GM23338 (cell line): ENCODE results near the gene TLNRD1. TPM values are rescaled to one million over a fixed set of nuclear protein-coding genes. Genes with fewer than 3 reads are reported as not detected.

Experiments used
- ATAC-seq: fragments of 200-7000 bp; cut with Tn5 transposase; 3 replicates; pipeline ENCODE4 v1.9.1; 2020
- DNase-seq: peaks from one replicate; pipeline ENCODE4 v3.0.0-alpha.2; 2015; ENCODE audit warnings: low spot score
- H2AFZ ChIP-seq: fragments of 200-600 bp; sonication (generic); 2 replicates; pipeline ENCODE4 v1.8.0; 2016; ENCODE audit warnings: antibody characterized with exemption, mild to moderate bottlenecking, moderate library complexity
- H3F3A ChIP-seq: fragments of 200-600 bp; sonication (generic); replicated peaks from 2 replicates; pipeline ENCODE4 v1.8.0; 2017; ENCODE audit warnings: antibody characterized with exemption, mixed run types, low read depth
- H3K27ac ChIP-seq: fragments of 200-600 bp; sonication (generic); 2 replicates; pipeline ENCODE4 v1.6.1; 2016; ENCODE audit warnings: low read depth
- H3K27me3 ChIP-seq: fragments of 200-600 bp; sonication (generic); 2 replicates; pipeline ENCODE4 v1.8.0; 2016; ENCODE audit warnings: mild to moderate bottlenecking, mixed run types, moderate library complexity; ENCODE audit not compliant: insufficient read depth
- H3K36me3 ChIP-seq: fragments of 200-600 bp; sonication (generic); 2 replicates; pipeline ENCODE4 v1.8.0; 2016; ENCODE audit warnings: mild to moderate bottlenecking; ENCODE audit not compliant: insufficient read depth
- H3K4me1 ChIP-seq: fragments of 200-600 bp; sonication (generic); 2 replicates; pipeline ENCODE4 v1.8.0; 2016; ENCODE audit warnings: mild to moderate bottlenecking, moderate library complexity; ENCODE audit not compliant: insufficient read depth
- H3K4me2 ChIP-seq: fragments of 200-600 bp; sonication (generic); 2 replicates; pipeline ENCODE4 v1.7.1; 2017; ENCODE audit warnings: mixed run types
- H3K4me3 ChIP-seq: fragments of 200-600 bp; sonication (generic); 2 replicates; pipeline ENCODE4 v1.6.1; 2016; ENCODE audit warnings: mixed run types
- H3K79me2 ChIP-seq: fragments of 200-600 bp; sonication (generic); replicated peaks from 2 replicates; pipeline ENCODE4 v1.8.0; 2017; ENCODE audit warnings: mild to moderate bottlenecking; ENCODE audit not compliant: insufficient read depth
- H3K9me2 ChIP-seq: fragments of 200-600 bp; sonication (generic); 2 replicates; pipeline ENCODE4 v1.8.0; 2017; ENCODE audit not compliant: insufficient read depth
- H4K20me1 ChIP-seq: fragments of 200-600 bp; sonication (generic); replicated peaks from 2 replicates; pipeline ENCODE4 v1.8.0; 2017; ENCODE audit warnings: mild to moderate bottlenecking; ENCODE audit not compliant: insufficient read depth
- H3K27ac Mint-ChIP-seq: 2 replicates; pipeline ENCODE4 v1.8.0; 2020; ENCODE audit warnings: inconsistent platforms, mild to moderate bottlenecking, moderate library complexity, mixed read lengths
- H3K27me3 Mint-ChIP-seq: 3 replicates; pipeline ENCODE4 v1.8.0; 2022; ENCODE audit warnings: low read depth, mild to moderate bottlenecking, moderate library complexity, mixed read lengths, inconsistent platforms; ENCODE audit not compliant: insufficient read depth, poor library complexity
- H3K36me3 Mint-ChIP-seq: 3 replicates; pipeline ENCODE4 v1.8.0; 2021; ENCODE audit warnings: low read depth, mild to moderate bottlenecking, inconsistent platforms, moderate library complexity, mixed read lengths
- H3K4me1 Mint-ChIP-seq: 3 replicates; pipeline ENCODE4 v1.8.0; 2020; ENCODE audit warnings: mild to moderate bottlenecking, inconsistent platforms, mixed read lengths
- H3K4me3 Mint-ChIP-seq: 3 replicates; pipeline ENCODE4 v1.8.0; 2021; ENCODE audit warnings: moderate library complexity, mild to moderate bottlenecking, inconsistent platforms, mixed read lengths
- H3K9me3 Mint-ChIP-seq: 3 replicates; pipeline ENCODE4 v1.8.0; 2020; ENCODE audit warnings: moderate library complexity, mild to moderate bottlenecking, inconsistent platforms, mixed read lengths
- CREB1 ChIP-seq: fragments of 250-450 bp; sonication (Bioruptor Pico); IDR thresholded peaks from 2 replicates; pipeline ENCODE4 v1.5.0; 2020; ENCODE audit warnings: low read depth, mild to moderate bottlenecking, moderate library complexity
- EZH2phosphoT487 ChIP-seq: fragments of 200-600 bp; sonication (generic); IDR thresholded peaks from one replicate; pipeline ENCODE4 v1.8.1; 2018; ENCODE audit warnings: antibody characterized with exemption; ENCODE audit not compliant: unreplicated experiment
- JUNB ChIP-seq: IDR thresholded peaks from one replicate; pipeline ENCODE4 v1.6.1; 2016; ENCODE audit warnings: antibody characterized with exemption; ENCODE audit not compliant: unreplicated experiment
- REST ChIP-seq: IDR thresholded peaks from one replicate; pipeline ENCODE4 v1.6.1; 2018; ENCODE audit warnings: antibody characterized with exemption; ENCODE audit not compliant: unreplicated experiment
- STAT1 ChIP-seq: IDR thresholded peaks from one replicate; pipeline ENCODE4 v1.6.1; 2016; ENCODE audit warnings: antibody characterized with exemption; ENCODE audit not compliant: unreplicated experiment
- polyA plus RNA-seq: library from polyadenylated mRNA; unstranded; fragments of >200 nt; fragmentation: Nextera tagmentation; extraction: Ambion mirVana; gene quantifications from 2 replicates; pipeline ENCODE4 v1.2.1, GENCODE V29; 2016
- total RNA-seq: library from RNA; depleted of rRNA; stranded (reverse); fragments of >200 nt; shearing (Covaris generic); gene quantifications from 2 replicates; pipeline ENCODE4 v1.2.3, GENCODE V29; 2014
- TF ChIP-seq, protein P1 (sequence below): fragments of 250-450 bp; sonication (Bioruptor Pico); IDR thresholded peaks from 2 replicates; pipeline ENCODE4 v1.5.0; 2020; ENCODE audit warnings: mild to moderate bottlenecking, moderate library complexity

The TLNRD1 gene
- total and polyA plus RNA-seq, 2 experiments from 2014 or later = 6.7 to 27.3 TPM

GRCh38 chr15:80972276-80972675 lies 28.4 kb upstream of the TLNRD1 start (continued):
- no peak for TF ChIP-seq JUNB
- TF ChIP-seq, protein P1, sequence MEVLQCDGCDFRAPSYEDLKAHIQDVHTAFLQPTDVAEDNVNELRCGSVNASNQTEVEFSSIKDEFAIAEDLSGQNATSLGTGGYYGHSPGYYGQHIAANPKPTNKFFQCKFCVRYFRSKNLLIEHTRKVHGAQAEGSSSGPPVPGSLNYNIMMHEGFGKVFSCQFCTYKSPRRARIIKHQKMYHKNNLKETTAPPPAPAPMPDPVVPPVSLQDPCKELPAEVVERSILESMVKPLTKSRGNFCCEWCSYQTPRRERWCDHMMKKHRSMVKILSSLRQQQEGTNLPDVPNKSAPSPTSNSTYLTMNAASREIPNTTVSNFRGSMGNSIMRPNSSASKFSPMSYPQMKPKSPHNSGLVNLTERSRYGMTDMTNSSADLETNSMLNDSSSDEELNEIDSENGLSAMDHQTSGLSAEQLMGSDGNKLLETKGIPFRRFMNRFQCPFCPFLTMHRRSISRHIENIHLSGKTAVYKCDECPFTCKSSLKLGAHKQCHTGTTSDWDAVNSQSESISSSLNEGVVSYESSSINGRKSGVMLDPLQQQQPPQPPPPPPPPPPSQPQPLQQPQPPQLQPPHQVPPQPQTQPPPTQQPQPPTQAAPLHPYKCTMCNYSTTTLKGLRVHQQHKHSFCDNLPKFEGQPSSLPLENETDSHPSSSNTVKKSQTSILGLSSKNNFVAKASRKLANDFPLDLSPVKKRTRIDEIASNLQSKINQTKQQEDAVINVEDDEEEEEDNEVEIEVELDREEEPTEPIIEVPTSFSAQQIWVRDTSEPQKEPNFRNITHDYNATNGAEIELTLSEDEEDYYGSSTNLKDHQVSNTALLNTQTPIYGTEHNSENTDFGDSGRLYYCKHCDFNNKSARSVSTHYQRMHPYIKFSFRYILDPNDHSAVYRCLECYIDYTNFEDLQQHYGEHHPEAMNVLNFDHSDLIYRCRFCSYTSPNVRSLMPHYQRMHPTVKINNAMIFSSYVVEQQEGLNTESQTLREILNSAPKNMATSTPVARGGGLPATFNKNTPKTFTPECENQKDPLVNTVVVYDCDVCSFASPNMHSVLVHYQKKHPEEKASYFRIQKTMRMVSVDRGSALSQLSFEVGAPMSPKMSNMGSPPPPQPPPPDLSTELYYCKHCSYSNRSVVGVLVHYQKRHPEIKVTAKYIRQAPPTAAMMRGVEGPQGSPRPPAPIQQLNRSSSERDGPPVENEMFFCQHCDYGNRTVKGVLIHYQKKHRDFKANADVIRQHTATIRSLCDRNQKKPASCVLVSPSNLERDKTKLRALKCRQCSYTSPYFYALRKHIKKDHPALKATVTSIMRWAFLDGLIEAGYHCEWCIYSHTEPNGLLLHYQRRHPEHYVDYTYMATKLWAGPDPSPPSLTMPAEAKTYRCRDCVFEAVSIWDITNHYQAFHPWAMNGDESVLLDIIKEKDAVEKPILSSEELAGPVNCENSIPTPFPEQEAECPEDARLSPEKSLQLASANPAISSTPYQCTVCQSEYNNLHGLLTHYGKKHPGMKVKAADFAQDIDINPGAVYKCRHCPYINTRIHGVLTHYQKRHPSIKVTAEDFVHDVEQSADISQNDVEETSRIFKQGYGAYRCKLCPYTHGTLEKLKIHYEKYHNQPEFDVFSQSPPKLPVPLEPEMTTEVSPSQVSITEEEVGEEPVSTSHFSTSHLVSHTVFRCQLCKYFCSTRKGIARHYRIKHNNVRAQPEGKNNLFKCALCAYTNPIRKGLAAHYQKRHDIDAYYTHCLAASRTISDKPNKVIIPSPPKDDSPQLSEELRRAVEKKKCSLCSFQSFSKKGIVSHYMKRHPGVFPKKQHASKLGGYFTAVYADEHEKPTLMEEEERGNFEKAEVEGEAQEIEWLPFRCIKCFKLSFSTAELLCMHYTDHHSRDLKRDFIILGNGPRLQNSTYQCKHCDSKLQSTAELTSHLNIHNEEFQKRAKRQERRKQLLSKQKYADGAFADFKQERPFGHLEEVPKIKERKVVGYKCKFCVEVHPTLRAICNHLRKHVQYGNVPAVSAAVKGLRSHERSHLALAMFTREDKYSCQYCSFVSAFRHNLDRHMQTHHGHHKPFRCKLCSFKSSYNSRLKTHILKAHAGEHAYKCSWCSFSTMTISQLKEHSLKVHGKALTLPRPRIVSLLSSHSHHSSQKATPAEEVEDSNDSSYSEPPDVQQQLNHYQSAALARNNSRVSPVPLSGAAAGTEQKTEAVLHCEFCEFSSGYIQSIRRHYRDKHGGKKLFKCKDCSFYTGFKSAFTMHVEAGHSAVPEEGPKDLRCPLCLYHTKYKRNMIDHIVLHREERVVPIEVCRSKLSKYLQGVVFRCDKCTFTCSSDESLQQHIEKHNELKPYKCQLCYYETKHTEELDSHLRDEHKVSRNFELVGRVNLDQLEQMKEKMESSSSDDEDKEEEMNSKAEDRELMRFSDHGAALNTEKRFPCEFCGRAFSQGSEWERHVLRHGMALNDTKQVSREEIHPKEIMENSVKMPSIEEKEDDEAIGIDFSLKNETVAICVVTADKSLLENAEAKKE = no peak
- TF ChIP-seq REST = no peak
- no peak for TF ChIP-seq STAT1

DNA sequence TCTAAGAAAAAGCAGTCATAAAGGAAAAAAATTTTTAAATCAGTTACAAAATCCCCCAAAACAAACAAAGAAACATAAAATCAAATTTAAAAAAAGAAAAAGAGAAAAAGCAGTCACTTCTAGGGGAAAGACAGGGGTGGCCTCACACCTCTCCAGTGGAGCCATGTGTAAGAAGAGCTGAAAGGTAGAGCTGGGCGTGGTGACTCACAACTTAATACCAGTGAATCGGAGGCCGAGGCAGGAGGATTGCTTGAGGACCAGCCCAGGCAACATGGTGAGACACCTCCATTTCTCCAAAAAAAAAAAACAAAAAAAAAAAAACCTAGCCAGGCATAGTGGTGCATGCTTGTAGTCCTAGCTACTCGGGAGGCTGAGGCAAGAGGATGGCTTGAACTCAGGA lies 25.8 kb upstream of the TLNRD1 start:
- H3K9me3 Mint-ChIP-seq = no peaks in the 10 kb centered on the region
- ATAC-seq = no peak
- no peak overlapping the region for H3K4me3 Mint-ChIP-seq
- Histone ChIP-seq H3K9me2 (no peaks in the 10 kb centered on the region), H3K27ac (no peak overlapping the region), H3K4me1 (peaks cover 21% of the 10 kb centered on the region), H3K4me3 (no peak overlapping the region), H3K36me3 (peaks cover 6% of the 10 kb centered on the region), H3K79me2 (peaks cover 54% of the 10 kb centered on the region), H3K4me2 (no peak overlapping the region), H3K27me3 (no peaks in the 10 kb centered on the region), H3F3A (no peaks in the 10 kb centered on the region; the same call in 1 of the 2 replicates), H4K20me1 (peaks cover 15% of the 10 kb centered on the region; the same call in 1 of the 2 replicates), H2AFZ (no peak overlapping the region)
- peaks cover 31% of the 10 kb centered on the region for H3K36me3 Mint-ChIP-seq
- H3K27ac Mint-ChIP-seq = no peak overlapping the region
- no peak for DNase-seq
- H3K27me3 Mint-ChIP-seq = peaks cover 13% of the 10 kb centered on the region
- peaks cover 50% of the 10 kb centered on the region for H3K4me1 Mint-ChIP-seq
- no peak for TF ChIP-seq EZH2phosphoT487
- no peak for TF ChIP-seq CREB1 (CRISPR knock-in tag)
- TF ChIP-seq, protein P1 = no peak
